K562 treated with DMSO at 1 percent for 24 hours (cell line): ENCODE results near the gene ZNF727. TPM values are rescaled to one million over a fixed set of nuclear protein-coding genes. Genes with fewer than 3 reads are reported as not detected.

Source experiments
- total RNA-seq: library from RNA; unstranded; fragments of 300-600 nt; gene quantifications from 2 replicates; pipeline ENCODE4 v1.2.3, GENCODE V29; 2022; ENCODE audit warnings: low read depth; ENCODE audit not compliant: insufficient read depth

ZNF727 gene
- total RNA-seq: not detected in 2 replicates

DNA sequence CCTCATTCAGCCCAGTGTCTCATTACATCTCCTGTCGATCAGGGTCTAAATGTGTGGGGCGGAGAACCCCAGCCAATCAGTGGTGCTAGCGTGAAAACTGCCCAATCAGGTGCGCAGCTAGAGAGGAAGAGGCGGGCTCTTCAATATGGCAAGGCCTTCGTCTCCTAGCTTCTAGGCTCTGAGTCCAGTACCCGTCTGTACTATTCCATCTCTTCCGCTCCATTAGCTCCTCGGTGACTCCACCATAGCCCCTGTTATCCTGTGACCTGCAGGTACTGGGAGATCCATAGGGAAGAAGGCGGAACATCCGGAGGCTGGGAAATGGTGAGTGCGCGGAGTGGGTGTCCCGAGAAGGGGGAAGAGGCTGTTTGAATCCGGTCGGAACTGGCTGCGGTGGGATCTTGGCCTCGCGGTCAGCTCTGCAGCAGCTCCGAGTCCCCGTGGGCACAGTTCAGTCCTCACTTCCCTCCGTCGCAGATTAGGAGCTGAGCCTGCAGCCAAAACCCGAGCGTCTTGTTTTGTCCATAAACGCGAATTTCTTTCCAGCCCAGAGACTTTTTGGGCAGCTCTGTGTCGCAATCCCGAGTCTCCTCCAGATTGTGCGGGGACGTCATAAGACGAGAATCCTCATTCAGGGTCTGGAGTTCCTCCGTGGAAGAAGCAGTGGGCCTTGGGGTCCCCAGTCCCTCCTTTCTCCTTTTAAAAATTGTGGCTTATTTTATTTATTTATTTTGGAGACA is at the start of gene ZNF727:
Gene ZNF727 (plus strand): TSS at position 134 of the 740 bp plus-strand sequence. CDS start 188 bp downstream, at position 322.

DNA sequence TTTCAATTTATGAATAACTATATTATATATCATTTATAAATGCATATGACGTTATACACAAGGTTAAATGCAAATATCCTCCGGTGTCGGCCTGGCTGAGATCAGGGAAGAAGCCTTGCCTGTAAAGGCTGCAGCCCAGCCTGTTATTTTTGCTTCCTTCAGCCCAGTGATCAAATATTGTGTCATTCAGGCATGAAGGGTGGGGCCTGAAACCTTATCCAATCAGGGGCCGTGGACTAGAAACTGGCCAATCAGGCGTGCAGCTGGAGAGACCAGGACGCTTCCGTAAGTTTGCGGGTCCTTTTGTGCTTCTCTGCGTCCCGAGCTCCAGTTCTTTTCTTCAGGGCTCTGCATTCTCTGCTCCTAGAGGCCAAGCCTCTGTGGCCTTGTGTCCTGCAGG is 46.7 kb upstream of the ZNF727 start, which contains the start of gene ZNF722:
Gene ZNF722 (plus strand): TSS at position 301 of the 400 bp plus-strand sequence. CDS start 113 bp downstream, outside the sequence.

Other genes with a start within 250 kb of the ZNF727 start
- gene ZNF722, start 46.6 kb upstream of the ZNF727 start, total RNA-seq: not detected in 2 replicates
- not detected in 2 replicates for gene ZNF735, start 161.8 kb downstream of the ZNF727 start, total RNA-seq
- not detected in 2 replicates for gene ZNF679, start 183.0 kb downstream of the ZNF727 start, total RNA-seq